OCI-M1 (cell line): Measurements from ENCODE around the gene ADAMTSL5.
"Not testable (repeated sequence)": the region's sequence is repeated elsewhere in the genome, so short reads cannot be mapped to it uniquely, and the experiment has no call there.

ENCODE experiments used
- DNase-seq: peaks from one replicate; lab custom pipeline; 2025; lab: John Stamatoyannopoulos, UW

ADAMTSL5 gene

DNA sequence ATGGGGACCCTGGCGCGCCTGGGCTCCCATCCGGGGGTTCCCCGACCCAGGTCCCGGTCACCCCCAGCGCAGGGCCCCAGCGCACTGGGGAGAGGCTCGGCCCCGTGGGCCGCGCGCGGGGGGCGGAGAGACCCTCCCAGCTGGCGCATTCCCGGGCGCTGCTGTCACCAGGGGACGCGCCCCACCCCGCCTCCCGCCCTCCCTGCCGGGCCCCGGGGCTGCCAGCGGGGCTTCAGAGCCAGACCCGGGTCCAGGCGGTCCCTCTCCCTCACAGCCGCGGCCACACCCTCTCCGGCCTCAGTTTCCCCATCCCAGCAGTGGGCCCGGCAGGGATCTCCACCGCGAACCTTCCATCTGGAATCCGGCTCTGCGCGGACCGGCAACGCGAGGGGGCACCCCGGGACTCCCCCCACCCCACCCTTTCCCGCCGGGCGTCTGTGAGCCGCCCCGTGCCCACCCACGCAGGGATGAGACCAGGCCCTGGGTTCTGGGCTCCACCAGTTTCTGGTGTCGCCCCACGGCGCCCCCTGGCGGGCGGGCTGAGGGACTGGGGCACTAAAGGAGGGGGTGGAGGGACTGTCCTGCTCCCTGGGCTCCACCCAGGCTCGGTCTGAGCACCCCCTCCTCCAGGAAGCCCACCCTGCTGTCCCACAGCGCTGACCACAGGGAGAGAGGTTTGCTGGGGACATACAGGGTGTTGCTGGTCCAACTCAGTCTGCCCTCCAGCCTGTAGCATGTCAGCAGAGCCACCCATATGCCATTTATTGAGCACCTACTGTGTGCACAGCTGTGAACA is 878 bp upstream of the ADAMTSL5 start:
- peak; percentile 73 for DNase-seq

DNA sequence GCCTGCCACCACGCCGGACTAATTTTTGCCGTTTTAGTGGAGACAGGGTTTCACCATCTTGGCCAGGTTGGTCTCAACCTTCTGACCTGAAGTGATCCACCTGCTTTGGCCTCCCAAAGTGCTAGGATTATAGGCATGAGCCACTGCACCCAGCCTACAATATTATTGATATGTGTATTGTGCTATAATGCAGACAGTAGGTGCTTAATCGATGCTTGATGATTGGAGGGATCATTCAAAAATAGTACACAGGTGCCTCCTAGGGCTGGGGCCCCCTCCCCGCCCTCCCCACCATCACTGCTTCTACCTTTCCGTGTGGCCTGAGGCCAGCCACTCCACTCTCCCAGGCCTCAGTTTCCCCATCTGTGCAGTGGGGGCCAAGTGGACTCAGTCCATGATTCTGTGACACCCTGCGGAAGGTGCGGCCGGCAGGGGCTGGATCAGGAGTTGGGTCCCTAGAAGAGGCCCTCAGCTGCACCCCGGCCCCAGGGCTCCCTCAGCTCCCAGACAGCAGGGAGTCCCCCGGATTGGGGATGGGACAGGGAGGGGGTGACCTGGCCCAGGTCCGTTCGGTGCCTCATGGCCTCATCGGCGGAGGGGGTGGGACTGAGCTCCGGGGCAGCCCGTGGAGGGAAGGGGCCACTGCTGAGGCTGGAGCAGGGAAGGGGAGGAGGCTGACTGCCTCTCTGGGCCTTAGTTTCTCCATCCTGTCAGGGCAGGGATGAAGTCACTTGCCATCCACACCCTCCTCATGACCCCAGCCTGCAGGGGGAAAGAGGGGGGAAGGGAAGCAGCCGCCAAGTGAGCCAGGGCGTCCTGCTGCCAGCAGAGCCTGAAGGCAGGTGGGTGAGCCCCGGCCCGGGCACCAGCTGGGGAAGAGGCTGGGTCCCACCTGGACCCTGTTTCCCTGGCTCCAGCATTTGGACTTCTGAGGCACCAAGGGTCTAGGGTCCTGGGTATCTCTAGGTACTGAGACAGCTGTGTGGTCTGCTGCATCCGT is 1.2 kb downstream of the ADAMTSL5 start:
- no peak for DNase-seq

DNA sequence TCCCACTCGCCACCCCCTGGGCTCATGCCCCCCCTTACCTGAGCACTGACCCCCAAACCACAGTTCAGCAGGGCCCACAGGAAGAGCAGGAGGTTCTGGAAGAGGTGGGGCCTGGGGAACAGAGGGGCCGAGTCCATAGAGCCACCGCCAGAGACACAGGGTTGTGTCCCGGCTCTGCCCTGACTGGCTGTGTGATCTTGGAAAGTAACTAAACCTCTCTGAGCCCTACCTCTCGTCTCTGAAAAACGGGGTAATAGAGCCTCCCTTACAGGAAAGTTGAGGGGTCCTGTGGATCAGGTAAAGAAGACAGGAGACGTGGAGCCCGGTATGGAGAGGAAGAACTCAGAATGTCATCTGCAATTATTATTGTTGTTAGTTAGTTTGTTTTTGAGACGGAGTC is 2.0 kb downstream of the ADAMTSL5 start:
- DNase-seq = no peak

DNA sequence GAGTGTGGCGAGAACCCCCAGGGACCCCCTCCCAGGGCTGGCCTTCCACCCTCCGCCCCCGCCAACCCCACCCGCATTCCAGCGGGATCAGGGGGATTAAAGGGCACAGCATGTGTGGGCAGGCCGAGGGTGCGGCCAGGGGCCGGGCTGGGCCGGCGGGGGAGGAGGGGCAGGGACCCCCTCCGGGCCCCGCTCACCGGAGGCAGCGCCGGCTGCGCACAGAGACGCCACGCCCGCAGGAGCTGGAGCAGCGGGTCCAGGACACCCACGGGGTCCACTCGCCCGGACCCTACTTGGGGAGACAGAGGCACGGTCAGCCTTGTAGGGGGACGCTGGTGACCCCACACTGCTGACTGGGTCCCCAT is 2.4 kb downstream of the ADAMTSL5 start:
- DNase-seq = no peak

DNA sequence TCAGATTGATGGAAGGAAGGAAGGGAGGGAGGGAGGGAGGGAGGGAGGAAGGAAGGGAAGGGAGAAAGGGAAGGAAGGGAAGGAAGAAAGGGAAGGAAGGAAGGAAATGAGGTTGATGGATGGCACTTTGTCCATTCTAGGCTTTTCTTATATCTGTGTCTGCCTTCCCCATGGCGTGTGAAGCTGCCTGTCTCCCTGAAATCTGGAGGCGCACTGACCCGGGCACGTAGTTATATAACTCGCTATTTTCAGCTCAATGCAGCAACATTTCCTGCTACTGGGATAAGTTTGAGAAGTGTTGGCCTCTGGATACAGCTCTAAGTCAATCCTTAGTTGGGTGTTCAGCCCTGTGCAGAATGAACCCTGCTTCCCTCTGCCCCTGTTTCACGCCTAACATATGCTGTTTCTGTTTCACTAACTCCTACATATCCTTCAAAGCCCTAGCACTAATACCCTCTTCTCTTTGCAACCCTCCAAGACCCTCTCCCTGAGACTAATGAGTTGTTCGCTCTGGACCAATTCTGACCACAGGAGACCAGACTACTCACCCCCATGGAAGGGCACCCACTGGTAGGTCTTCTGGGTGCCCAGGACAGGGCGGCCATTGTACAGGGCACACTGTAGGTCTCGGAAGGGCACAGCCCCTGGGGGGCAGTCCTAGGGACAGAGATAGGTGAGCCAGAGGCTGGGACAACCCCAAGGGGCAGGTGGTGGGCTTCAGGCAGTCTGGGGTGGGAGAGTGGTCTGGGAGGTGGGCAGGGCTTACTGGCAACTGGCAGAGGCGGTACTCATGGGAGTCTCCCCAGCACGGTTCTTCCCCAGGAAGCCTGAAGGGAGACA is 3.0 kb downstream of the ADAMTSL5 start:
- no peak for DNase-seq

DNA sequence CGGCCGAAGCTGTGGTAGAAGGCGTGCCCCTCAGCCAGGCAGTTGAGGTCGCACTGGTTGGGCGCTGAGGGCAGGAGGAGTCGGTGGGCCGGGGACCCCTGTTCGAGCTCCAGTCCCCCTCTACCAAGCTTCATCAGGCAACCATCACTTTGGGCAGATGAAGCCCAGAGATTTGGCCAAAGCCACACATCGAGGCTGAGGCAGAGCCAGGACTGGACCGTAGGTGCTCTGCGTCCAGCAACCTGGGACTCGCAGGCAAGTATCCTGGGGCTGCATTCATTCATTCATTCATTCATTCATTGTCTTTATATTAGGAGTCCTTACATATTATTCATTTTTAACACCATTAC is 4.3 kb downstream of the ADAMTSL5 start:
- peak; percentile 32 for DNase-seq

DNA sequence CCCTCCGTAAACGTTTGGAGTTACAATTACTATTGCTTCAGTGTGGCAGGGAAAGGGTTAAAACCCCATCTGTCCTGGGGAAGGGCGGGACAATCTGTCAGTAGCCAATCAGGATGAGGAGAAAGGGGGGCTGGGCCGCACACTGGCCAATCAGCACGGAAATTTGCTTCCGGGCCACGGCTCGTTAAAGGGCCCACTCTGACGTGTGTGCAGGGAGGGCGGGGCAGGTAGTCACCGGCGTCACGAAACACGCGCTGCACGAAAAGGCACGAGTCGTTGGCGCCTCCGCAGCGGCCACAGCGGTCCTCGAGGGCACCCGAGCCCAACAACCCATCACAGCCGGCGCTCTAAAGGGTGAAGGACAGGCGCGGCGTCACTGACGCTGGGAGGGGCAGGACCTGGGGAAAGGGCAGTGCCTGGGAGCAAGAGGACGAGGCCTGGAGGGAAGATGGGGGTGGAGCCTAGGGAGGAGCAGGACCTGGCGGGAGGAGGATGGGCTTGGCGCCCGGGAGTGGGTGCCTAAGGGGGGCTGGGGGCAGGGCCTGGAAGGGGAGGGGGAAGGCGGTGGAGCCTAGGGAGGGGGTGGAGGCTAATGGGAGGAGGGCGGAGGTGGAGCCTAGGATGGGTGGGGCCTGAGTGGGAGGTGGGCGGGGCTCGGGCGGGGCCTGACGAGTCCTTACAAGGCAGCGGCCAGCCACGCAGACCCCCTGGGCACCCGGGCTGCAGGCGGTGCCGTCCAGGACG is 4.9 kb downstream of the ADAMTSL5 start:
- peak; percentile 96 for DNase-seq

DNA sequence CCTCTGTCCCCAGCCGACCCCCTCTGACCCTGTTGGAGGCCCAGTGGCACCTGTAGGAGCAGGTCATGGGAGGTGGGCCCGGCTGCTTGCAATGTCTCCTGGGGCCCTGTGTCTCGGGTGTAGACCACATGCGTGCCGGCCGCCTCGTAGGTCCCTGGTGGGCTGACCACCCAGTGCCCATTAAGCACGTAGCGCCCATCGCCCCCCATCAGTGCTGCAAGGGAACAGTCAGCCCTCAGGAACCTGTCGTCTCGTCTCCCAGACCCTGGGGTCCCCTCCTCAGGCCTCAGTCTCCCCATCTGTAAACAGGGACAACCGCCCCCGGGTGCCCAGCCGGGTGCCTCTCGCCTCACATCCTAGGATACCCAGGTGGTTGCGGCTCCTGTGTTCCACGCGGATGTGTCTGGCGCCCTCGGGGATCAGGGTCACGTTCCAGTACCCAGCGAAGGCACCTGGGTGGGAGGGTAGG is 5.6 kb downstream of the ADAMTSL5 start:
- DNase-seq = no peak

DNA sequence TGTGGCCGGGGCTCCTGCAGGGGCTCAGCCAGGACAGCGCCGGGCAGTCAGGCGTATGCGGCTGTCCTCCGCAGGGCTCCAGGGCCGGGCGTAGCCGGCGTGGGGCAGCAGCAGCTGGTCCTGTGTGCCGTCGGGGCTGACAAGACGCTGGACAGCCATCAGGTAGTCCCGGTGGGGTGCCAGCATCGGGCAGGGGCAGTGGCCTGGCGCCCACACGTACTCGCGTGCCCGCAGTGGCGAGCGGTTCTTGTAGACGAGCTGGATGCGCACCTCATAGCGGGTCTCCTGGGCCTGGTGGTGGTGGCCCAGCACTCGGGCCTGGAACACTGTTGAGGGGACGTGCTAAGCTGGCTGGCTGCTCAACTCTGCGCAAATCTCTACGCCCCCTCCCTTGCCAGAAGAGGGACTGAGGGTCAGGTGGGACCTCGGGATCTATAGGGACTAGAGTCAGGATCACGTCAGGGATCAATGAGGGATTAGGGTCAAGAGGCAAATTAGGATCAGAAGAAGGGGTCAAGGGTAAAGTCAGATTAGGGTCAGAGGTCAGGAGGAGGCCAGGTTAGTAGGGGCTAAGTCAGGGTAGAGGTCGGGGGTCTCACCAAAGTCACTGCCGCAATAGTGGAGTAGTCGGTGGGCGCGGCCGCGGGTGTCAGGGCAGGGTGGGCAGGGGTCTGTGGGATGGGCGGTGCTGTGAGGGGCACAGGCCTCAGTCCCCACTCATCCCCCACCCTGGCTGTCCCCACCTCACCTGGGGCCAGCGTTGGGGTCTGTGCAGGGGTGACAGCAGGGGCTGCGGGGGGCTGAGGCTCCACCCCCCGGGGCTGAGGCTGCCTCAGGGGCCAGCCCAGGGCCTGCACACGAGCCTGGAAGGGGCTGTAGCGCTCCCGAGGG is 6.6 kb downstream of the ADAMTSL5 start:
- no peak for DNase-seq

DNA sequence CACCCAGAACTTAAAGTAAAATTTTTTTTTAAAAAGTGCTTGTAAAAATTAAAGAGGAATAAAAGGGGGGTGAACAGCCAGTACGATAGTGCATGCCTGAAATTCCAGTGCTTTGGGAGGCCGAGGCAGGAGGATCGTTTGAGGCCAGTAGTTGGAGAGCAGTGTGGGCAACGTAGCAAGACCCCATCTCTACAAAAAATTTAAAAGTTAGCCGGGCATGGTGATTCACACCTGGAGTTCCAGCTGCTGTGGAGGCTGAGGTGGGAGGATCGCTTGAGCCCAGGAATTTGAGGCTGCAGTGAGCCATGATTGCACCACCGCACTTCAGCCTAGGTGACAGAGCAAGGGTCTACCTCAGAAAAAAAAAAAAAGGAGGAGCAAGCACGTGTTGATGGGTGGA is 7.8 kb downstream of the ADAMTSL5 start:
- no peak for DNase-seq

DNA sequence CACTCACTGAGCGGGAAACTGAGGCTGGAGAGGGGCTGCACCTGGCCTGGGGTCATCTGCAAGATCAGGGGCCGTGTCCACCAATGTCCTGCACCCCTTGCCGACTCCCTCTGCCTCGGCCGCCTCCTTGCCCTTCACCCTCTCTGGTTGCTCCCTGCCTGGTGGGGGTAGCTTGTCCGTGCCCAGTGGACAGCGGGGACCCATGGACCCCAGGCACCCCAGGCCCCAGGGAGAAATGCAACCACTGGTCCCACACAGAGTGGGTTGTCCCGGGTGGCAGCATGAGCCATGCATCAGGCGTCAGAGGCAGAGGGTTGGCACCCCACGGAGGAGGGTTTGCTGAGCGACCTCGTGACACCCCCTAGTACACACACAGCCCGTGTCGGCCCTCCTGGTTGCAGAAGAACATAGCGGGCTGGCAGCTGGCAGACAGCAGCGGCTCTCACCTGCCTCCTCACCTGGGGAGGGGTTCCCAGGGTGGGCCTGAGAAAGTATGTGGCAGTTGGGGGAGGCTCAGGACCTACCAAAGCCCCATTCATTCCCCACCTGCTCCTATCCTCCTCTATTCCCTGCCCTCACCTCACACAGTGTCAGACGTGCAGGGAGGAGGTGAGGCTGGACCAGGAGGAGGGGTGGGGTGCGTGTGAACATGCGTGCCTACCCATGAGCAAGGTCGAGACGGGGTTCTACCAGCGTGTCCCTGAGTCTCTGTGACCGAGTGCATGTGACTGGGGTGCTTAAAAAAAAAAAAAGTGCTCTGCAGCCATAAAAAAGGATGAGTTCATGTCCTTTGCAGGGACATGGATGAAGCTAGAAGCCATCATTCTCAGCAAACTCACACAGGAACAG is 8.7 kb downstream of the ADAMTSL5 start:
- DNase-seq = no peak

DNA sequence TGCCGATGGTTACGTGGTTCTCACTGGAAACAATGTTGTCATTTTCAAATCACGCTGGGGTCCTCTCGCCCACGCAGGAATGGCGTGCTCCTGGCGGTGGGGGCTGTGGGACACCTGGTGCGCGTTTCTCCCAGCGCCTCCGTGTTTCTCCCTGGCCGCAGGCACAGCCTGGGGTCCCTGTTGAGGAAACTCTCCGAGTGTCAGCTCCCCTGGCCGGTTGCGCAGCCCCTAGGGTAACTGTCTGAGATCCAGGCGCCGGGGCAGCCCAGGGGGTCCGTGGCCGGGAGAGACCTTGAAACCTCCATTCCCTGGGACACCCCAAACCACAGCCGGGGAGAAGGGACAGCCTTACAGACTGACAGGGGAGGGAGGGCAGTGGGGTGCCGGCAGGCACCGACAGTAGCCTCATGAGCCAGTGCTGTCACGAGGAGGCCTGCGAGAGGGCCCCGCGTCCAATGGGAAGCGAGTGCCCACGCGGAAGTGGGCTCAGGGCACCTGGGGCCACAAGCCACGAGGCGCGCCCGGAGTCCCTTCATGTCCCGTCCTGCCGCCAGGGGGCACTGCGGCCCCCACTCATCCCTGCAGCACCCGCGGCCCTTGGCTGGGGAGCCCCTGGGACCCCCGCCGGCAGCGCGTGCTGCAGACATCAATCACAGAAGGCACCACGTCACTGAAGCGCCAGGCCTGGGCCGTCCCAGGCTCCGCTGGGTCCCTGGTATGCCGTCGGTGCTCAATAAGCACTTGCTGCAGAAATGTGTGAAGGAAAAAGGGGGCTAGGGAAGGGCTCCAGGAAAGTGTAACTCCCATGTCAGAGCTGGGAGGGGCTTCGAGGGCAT is 9.5 kb downstream of the ADAMTSL5 start:
- DNase-seq = peak; percentile 68

DNA sequence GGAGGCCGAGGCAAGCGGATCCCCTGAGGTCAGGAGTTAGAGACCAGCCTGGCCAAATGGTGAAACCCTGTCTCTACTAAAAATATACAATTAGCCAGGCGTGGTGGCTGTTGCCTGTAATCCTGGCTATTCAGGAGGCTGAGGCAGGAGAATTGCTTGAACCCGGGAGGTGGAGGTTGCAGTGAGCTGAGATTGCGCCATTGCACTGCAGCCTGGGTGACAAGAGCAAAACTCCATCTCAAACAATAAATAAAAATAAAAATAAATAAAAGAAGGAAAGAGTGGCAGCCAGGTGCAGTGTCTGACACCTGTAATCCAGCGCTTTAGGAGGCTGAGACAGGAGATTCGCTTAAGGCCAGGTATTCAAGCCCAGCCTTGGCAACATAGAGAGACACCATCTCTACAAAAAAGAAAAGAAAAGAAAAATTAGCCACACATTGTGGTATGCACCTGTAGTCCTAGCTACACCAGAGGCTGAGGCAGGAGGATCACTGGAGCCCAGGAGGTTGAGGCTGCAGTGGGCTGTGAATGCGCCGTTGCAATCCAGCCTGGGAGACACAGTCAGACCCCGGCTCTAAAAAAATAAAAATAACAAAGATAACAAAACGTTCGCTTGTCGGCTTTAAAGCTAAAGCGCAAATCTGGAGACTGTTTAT is 10.3 kb downstream of the ADAMTSL5 start:
- DNase-seq = no peak

DNA sequence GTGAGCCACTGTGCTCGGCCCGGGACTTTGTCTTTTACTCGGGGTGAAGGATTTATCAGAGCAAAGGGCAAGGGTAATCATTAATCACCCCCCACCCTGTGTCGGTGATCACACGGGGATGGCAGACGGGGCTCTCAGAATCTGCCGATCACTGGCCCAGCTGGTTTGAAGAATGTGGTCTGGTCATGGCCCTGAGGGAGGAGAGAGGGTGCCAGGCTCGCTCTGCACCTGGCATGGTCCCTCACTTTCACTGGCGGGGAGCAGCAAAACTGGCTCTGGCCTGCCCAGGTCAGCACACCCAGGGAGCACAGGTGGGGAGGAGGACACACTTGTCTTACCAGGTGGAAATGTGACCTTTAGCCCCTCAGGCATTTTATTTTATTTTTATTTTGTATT is 11.6 kb downstream of the ADAMTSL5 start:
- DNase-seq = no peak

DNA sequence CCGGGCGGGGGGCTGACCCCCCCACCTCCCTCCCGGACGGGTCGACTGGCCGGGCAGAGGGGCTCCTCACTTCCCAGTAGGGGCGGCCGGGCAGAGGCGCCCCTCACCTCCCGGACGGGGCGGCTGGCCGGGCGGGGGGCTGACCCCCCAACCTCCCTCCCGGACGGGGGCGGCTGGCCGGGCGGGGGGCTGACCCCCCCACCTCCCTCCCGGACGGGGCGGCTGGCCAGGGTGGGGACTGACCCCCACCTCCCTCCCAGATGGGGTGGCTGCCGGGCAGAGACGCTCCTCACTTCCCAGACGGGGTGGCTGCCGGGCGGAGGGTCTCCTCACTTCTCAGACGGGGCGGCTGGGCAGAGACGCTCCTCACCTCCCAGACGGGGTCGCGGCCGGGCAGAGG is 13.6 kb downstream of the ADAMTSL5 start:
- not testable (repeated sequence) for DNase-seq

DNA sequence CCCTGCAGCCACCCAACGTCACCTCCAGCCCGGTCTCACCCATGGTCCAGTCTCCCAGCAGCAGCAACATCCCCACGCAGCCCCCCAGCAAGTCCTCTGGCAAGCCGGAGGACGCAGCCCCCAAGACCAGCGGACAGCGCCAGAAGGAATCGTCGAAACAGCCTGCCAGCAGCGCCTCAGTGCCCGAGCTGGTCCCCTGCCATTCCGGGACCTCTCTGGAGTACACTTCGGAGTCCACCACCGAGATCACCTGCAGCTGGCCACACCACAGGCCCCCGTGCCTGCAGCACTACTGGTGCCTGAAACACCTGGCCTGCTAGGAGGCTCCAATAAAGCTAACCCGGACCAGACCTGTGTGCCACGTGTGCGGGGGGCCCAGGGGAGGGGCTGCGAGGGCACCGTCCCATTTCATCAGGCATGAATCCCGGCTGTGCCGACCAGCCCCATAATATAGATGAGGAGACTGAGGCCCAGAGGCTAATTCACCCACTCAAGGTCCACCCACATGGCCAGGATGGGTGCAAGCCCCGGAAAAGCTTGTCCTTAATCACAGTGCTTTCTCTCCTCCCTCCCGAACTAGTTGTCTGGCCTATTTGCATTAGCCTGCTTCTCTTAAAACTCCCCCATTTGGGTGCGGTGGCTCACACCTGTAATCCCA is 15.1 kb downstream of the ADAMTSL5 start:
- DNase-seq = no peak
